AG04449 (cell line): ENCODE results near the gene MEX3A.

Source experiments
- CTCF ChIA-PET: fragments of 350-600 bp; formaldehyde crosslinking; extraction: SDS; loops from one replicate; lab custom pipeline; 2021; ENCODE audit warnings: antibody characterized with exemption; lab: Yijun Ruan, JAX
- POLR2A ChIA-PET: fragments of 400-600, 350-600 bp; formaldehyde crosslinking; extraction: SDS; loops from one replicate; lab custom pipeline; 2020; ENCODE audit warnings: antibody characterized with exemption, inconsistent platforms; lab: Yijun Ruan, JAX
- DNase-seq: peaks from one replicate; pipeline ENCODE4 v3.0.0-alpha.2; 2010; ENCODE audit warnings: low read depth, low spot score
- H3K4me3 ChIP-seq: 2 replicates; pipeline ENCODE4 v1.5.1; 2011; ENCODE audit warnings: low read depth, mild to moderate bottlenecking, control low read depth, low read length
- CTCF ChIP-seq: IDR thresholded peaks from one replicate; pipeline ENCODE4 v1.5.1; 2011; ENCODE audit warnings: mild to moderate bottlenecking, moderate library complexity, low read length, control low read depth, inconsistent platforms; ENCODE audit not compliant: insufficient read depth; ENCODE audit errors: missing control alignments

MEX3A gene

GRCh38 chr1:156099282-156099681 lies 17.0 kb upstream of the MEX3A start:
- no peak for DNase-seq
- no peak overlapping the region for H3K4me3 ChIP-seq
- TF ChIP-seq CTCF: no peak
- POLR2A ChIA-PET: interaction anchor here (0.6 to 4.6 kb wide), 3 partner anchors 29 to 218 kb away, joined by 3 to 47 read pairs (median 3); no protein-coding TSS in a partner anchor
- CTCF ChIA-PET: interaction anchor here (0.7 to 29.5 kb wide), 8 partner anchors 6 to 219 kb away, joined by 3 to 1837 read pairs (median 6); partner anchors contain the start of genes LMNA and SEMA4A

- TF ChIP-seq CTCF: no peak
- POLR2A ChIA-PET: interaction anchor here (1.4 to 4.6 kb wide), 2 partner anchors 29 to 44 kb away, joined by 3 to 47 read pairs; no protein-coding TSS in a partner anchor
- CTCF ChIA-PET: interaction anchor here (0.8 to 29.5 kb wide), 8 partner anchors 5 to 133 kb away, joined by 3 to 1837 read pairs (median 6); partner anchors contain the start of genes LMNA, SEMA4A and SLC25A44
- no peak for DNase-seq
- no peak overlapping the region for H3K4me3 ChIP-seq
Measured at GRCh38 chr1:156098784-156099183, 16.5 kb upstream of the MEX3A start.

- no peak overlapping the region for H3K4me3 ChIP-seq
- DNase-seq: no peak
- TF ChIP-seq CTCF: no peak
- POLR2A ChIA-PET: interaction anchor here (0.6 to 4.6 kb wide), 5 partner anchors 18 to 50 kb away, joined by 3 to 47 read pairs (median 8); partner anchors contain the start of gene LMNA
- CTCF ChIA-PET: interaction anchor here (0.8 to 29.5 kb wide), 22 partner anchors 5 to 262 kb away, joined by 3 to 1837 read pairs (median 6); partner anchors contain the start of genes LMNA, MEX3A, PMF1 and SEMA4A
Measured at GRCh38 chr1:156097499-156098178, 15.4 kb upstream of the MEX3A start.

GRCh38 chr1:156096640-156097391 lies 14.6 kb upstream of the MEX3A start:
- CTCF ChIA-PET: interaction anchor here (0.7 to 29.5 kb wide), 35 partner anchors 6 to 263 kb away, joined by 3 to 1837 read pairs (median 6); partner anchors contain the start of genes LMNA, MEX3A, PMF1 and SEMA4A
- no peak for DNase-seq
- H3K4me3 ChIP-seq: peak overlapping the region; percentile 3; the same call in 1 of the 2 replicates
- POLR2A ChIA-PET: interaction anchor here (0.5 to 4.6 kb wide), 8 partner anchors 10 to 217 kb away, joined by 3 to 47 read pairs (median 3); partner anchors contain the start of gene LMNA
- TF ChIP-seq CTCF: peak; percentile 99

- DNase-seq: no peak
- POLR2A ChIA-PET: interaction anchor here (0.5 to 4.6 kb wide), 4 partner anchors 19 to 218 kb away, joined by 3 to 47 read pairs (median 10); partner anchors contain the start of gene LMNA
- no peak for TF ChIP-seq CTCF
- no peak overlapping the region for H3K4me3 ChIP-seq
- CTCF ChIA-PET: interaction anchor here (0.7 to 29.5 kb wide), 29 partner anchors 7 to 263 kb away, joined by 3 to 1837 read pairs (median 6); partner anchors contain the start of genes LMNA, MEX3A, PMF1 and SEMA4A
Measured at GRCh38 chr1:156095906-156096508, 13.7 kb upstream of the MEX3A start.
